ENCODE results near the gene GTSE1. TPM values are rescaled to one million over a fixed set of nuclear protein-coding genes. Genes with fewer than 3 reads are reported as not detected.
"Not testable (repeated sequence)": the region's sequence is repeated elsewhere in the genome, so short reads cannot be mapped to it uniquely, and the experiment has no call there.

Gene GTSE1
- total and polyA plus RNA-seq, 4 donors, result 3.2 to 12.1 (median 9.1) TPM

DNA sequence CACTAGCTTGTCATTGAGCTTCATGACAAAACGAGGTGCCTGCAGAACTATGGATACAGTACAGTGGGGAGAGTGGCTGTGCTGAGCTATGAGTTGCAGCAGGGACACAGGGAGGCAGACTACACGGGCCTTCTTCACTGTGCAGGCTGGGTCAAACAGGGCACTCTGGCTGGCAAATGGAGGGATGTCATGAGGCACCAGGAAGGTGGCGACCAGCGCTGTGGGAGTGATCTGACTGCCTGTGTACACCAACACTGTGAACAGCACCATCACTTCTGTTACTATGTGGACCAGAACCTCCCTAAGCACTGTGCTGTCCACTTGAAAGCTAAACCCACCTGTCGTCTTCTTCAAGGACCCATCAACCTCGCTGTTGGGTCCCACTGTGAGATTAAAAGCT, 36.6 kb upstream of the GTSE1 start:
- Histone ChIP-seq H3K4me3 (ENCODE audit: low read depth, low read length) (no peak overlapping the region), H3K4me1 (ENCODE audit: control insufficient read depth, insufficient read depth, low read length) (peaks cover 7% of the 10 kb centered on the region), H3K9me3 (ENCODE audit: control insufficient read depth, insufficient read depth, low read length) (peaks cover 12% of the 10 kb centered on the region), H3K27ac (ENCODE audit: low read depth, low read length) (no peak overlapping the region), H3K27me3 (ENCODE audit: control insufficient read depth, insufficient read depth, low read length) (peaks cover 39% of the 10 kb centered on the region), H3K36me3 (ENCODE audit: control insufficient read depth, insufficient read depth, low read length) (no peaks in the 10 kb centered on the region)
- no peak for DNase-seq (ENCODE audit: low read depth in 4 of 6, low spot score in 6 of 6)
- WGBS (ENCODE audit: insufficient coverage), result 78% methylated on average over 6 of the region's 6 CpGs

- WGBS (ENCODE audit: insufficient coverage), result 5% methylated on average over 109 of the region's 109 CpGs
- peaks cover 39% of the 10 kb centered on the region for H3K27me3 ChIP-seq (ENCODE audit: control insufficient read depth, insufficient read depth, low read length)
- peaks cover 12% of the 10 kb centered on the region for H3K4me1 ChIP-seq (ENCODE audit: control insufficient read depth, insufficient read depth, low read length)
- no peaks in the 10 kb centered on the region for H3K36me3 ChIP-seq (ENCODE audit: control insufficient read depth, insufficient read depth, low read length)
- peak in 2 of 6 donors; percentile 27 to 51 for DNase-seq (ENCODE audit: low read depth in 4 of 6, low spot score in 6 of 6)
- H3K27ac ChIP-seq (ENCODE audit: low read depth, low read length), result no peak overlapping the region
- no peak overlapping the region for H3K4me3 ChIP-seq (ENCODE audit: low read depth, low read length)
- peaks cover 11% of the 10 kb centered on the region for H3K9me3 ChIP-seq (ENCODE audit: control insufficient read depth, insufficient read depth, low read length)
Observed at GRCh38 chr22:46262449-46263215, 34.0 kb upstream of the GTSE1 start.

GRCh38 chr22:46263216-46263590, 33.5 kb upstream of the GTSE1 start, which contains the start of gene PKDREJ:
Gene PKDREJ, minus strand, starts transcription at chr22:46263343. Its CDS starts 21 bp downstream, at chr22:46263322.
- H3K27me3 ChIP-seq (ENCODE audit: control insufficient read depth, insufficient read depth, low read length), result peaks cover 39% of the 10 kb centered on the region
- WGBS (ENCODE audit: insufficient coverage), result 34% methylated on average over 30 of the region's 30 CpGs

DNA sequence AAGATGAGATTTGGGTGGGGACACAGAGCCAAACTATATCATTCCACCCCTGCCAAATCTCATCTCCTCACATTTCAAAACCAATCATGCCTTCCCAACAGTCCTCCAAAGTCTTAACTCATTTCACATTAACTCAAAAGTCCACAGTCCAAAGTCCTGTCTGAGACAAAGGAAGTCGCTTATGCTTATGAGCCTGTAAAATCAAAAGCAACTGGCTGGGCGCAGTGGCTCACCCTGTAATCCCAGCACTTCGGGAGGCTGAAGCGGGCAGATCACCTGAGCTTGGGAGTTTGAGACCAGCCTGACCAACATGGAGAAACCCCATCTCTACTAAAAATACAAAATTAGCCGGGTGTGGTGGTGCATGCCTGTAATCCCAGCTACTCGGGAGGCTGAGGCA, 32.1 kb upstream of the GTSE1 start:
- peaks cover 25% of the 10 kb centered on the region for H3K4me1 ChIP-seq (ENCODE audit: control insufficient read depth, insufficient read depth, low read length)
- 95% methylated on average over 2 of the region's 6 CpGs for WGBS (ENCODE audit: insufficient coverage)
- not testable (repeated sequence) for DNase-seq (ENCODE audit: low read depth in 4 of 6, low spot score in 6 of 6); H3K9me3 ChIP-seq (ENCODE audit: control insufficient read depth, insufficient read depth, low read length); H3K4me3 ChIP-seq (ENCODE audit: low read depth, low read length); H3K27ac ChIP-seq (ENCODE audit: low read depth, low read length); H3K36me3 ChIP-seq (ENCODE audit: control insufficient read depth, insufficient read depth, low read length)
- H3K27me3 ChIP-seq (ENCODE audit: control insufficient read depth, insufficient read depth, low read length), result peaks cover 32% of the 10 kb centered on the region

More at GRCh38 chr22:46263216-46263590, 33.5 kb upstream of the GTSE1 start, which contains the start of gene PKDREJ:
- Histone ChIP-seq H3K9me3 (ENCODE audit: control insufficient read depth, insufficient read depth, low read length) (peaks cover 6% of the 10 kb centered on the region), H3K4me1 (ENCODE audit: control insufficient read depth, insufficient read depth, low read length) (peaks cover 13% of the 10 kb centered on the region), H3K36me3 (ENCODE audit: control insufficient read depth, insufficient read depth, low read length) (peaks cover under 1% of the 10 kb centered on the region), H3K4me3 (ENCODE audit: low read depth, low read length) (no peak within 1 kb of the TSS), H3K27ac (ENCODE audit: low read depth, low read length) (no peak within 1 kb of the TSS)
- DNase-seq (ENCODE audit: low read depth in 4 of 6, low spot score in 6 of 6), result no peak

DNA sequence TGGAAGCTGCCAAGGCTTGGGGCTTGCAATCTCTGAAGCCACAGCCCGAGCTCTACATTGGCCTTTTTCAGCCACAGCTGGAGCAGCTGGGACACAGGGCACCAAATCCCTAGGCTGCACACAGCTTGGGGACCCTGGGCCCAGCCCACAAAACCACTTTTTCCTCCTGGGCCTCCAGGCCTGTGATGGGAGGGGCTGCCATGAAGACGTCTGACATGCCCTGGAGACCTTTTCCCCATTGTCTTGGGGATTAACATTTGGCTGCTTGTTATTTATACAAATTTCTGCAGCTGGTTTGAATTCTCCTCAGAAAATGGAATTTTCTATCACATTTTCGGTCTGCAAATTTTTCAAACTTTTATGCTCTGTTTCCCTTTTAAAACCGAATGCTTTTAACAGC, 31.0 kb upstream of the GTSE1 start:
- H3K4me3 ChIP-seq (ENCODE audit: low read depth, low read length); H3K9me3 ChIP-seq (ENCODE audit: control insufficient read depth, insufficient read depth, low read length); DNase-seq (ENCODE audit: low read depth in 4 of 6, low spot score in 6 of 6); H3K27ac ChIP-seq (ENCODE audit: low read depth, low read length): not testable (repeated sequence)
- Histone ChIP-seq H3K36me3 (ENCODE audit: control insufficient read depth, insufficient read depth, low read length) (peaks cover 13% of the 10 kb centered on the region), H3K4me1 (ENCODE audit: control insufficient read depth, insufficient read depth, low read length) (peaks cover 29% of the 10 kb centered on the region), H3K27me3 (ENCODE audit: control insufficient read depth, insufficient read depth, low read length) (peaks cover 25% of the 10 kb centered on the region)
- WGBS (ENCODE audit: insufficient coverage), result 100% methylated on average over 3 of the region's 4 CpGs

DNA sequence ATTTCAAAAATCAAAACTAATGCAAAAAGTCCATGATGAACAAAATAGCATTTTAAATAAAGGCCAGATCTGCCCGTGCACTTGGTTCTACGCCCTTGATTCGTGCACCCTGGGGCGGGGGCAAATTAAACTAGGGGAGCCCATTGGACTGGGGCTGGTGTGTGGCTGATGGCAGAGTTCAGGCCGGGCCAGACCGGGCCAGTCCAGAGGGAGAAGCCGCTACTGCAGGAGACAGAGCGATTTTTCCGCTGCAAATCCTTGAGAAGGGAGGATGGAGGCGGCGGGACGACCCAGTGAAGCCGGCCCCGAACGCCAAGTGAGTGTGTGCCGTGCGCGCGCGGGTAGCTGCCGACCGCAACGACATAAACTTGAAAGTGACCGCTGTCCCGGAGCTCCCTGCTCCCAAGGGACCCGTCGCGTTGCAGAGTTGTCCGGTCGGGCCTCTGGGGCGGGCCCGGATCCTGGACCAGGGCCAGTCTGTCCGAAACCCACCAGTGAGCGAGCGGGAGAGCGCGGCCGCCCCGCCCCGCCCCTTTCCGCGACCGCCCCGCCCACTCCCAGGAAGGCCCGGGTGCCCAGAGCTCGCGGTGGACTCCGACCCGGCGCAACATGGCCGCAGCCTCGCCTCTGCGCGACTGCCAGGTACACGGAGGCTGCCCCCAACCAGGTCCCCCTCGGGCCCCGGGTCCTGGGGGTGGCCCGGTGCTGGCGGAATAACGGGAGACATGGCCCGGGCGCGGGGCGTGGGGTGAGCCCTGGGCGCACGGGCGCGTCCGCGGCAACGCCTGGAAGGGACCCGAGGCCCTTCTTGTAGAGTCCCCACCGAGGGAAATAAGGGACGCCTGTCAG, 29.0 kb upstream of the GTSE1 start, which contains the start of gene TTC38:
Gene TTC38 (plus strand): TSS at position 578 of the 849 bp plus-strand sequence. CDS start 32 bp downstream, at position 610.
- peaks cover 6% of the 10 kb centered on the region for H3K27me3 ChIP-seq (ENCODE audit: control insufficient read depth, insufficient read depth, low read length)
- peaks cover 25% of the 10 kb centered on the region for H3K4me1 ChIP-seq (ENCODE audit: control insufficient read depth, insufficient read depth, low read length)
- peak within 1 kb of the TSS; percentile 78 for H3K27ac ChIP-seq (ENCODE audit: low read depth, low read length)
- H3K4me3 ChIP-seq (ENCODE audit: low read depth, low read length), result peak within 1 kb of the TSS; percentile 71
- DNase-seq (ENCODE audit: low read depth in 4 of 6, low spot score in 6 of 6), result peak; percentile 43 to 94 (median 77)
- peaks cover 20% of the 10 kb centered on the region for H3K36me3 ChIP-seq (ENCODE audit: control insufficient read depth, insufficient read depth, low read length)
- no peaks in the 10 kb centered on the region for H3K9me3 ChIP-seq (ENCODE audit: control insufficient read depth, insufficient read depth, low read length)
- under 1% methylated on average over 74 of the region's 74 CpGs for WGBS (ENCODE audit: insufficient coverage)

DNA sequence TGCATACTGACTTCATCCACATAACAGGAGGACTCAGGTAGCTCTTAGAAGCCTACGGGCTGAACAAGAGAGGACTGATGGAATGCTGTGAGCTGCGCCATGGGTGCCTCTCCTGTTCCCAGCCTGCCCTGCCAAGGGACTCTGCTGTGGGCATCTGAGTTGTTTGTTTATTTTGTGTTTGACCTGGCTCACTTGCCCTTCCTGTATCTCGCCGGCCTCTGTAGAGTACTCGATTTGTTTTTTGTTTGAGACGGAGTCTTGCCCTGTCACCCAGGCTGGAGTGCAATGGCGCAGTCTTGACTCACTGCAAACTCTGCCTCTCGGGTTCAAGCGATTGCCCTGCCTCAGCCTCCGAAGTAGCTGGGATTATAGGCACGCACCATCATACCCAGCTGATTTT, 27.1 kb upstream of the GTSE1 start:
- no peak for DNase-seq (ENCODE audit: low read depth in 4 of 6, low spot score in 6 of 6)
- H3K27me3 ChIP-seq (ENCODE audit: control insufficient read depth, insufficient read depth, low read length), result no peaks in the 10 kb centered on the region
- H3K9me3 ChIP-seq (ENCODE audit: control insufficient read depth, insufficient read depth, low read length), result no peaks in the 10 kb centered on the region
- peaks cover 25% of the 10 kb centered on the region for H3K4me1 ChIP-seq (ENCODE audit: control insufficient read depth, insufficient read depth, low read length)
- WGBS (ENCODE audit: insufficient coverage), result 89% methylated on average over 10 of the region's 11 CpGs
- no peak overlapping the region for H3K4me3 ChIP-seq (ENCODE audit: low read depth, low read length)
- peaks cover 39% of the 10 kb centered on the region for H3K36me3 ChIP-seq (ENCODE audit: control insufficient read depth, insufficient read depth, low read length)
- H3K27ac ChIP-seq (ENCODE audit: low read depth, low read length), result no peak overlapping the region

GRCh38 chr22:46272196-46272595, 24.5 kb upstream of the GTSE1 start:
- 88% methylated on average over 6 of the region's 8 CpGs for WGBS (ENCODE audit: insufficient coverage)
- Histone ChIP-seq H3K36me3 (ENCODE audit: control insufficient read depth, insufficient read depth, low read length) (peaks cover 50% of the 10 kb centered on the region), H3K27ac (ENCODE audit: low read depth, low read length) (no peak overlapping the region), H3K4me1 (ENCODE audit: control insufficient read depth, insufficient read depth, low read length) (peaks cover 20% of the 10 kb centered on the region), H3K9me3 (ENCODE audit: control insufficient read depth, insufficient read depth, low read length) (no peaks in the 10 kb centered on the region), H3K27me3 (ENCODE audit: control insufficient read depth, insufficient read depth, low read length) (no peaks in the 10 kb centered on the region), H3K4me3 (ENCODE audit: low read depth, low read length) (no peak overlapping the region)
- no peak for DNase-seq (ENCODE audit: low read depth in 4 of 6, low spot score in 6 of 6)

DNA sequence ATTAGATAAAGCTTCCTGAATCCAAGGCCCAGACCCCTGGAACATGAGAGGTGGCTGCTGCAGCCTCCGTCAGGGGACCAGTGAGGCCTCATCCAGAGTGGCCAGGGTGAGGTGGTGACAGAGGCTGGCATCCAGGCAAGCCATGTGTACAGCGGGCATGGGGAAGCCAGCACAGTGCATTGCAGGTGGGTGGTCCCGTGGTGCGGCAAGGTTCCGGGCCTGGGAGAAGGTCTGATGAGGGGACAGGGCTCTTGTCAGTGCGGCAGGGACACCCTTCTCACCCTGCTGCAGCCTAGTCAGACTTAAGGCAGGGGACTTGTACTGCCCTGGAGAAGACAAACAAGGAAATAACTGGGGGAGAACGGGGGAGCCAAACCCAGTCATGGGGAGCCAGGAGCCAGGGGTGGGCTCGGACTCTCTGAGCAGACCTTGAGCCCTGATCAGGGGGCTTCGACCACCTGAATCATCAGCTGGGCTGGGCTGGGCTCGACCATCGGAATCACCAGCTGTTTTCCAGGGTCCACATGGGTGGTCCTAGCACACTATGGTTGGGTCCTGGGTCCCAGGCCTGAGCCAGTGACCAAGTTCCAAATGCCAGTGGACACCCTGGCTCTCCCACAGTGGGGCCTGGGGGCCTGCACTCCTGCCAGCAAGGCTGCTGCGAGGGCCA, 23.8 kb upstream of the GTSE1 start:
- no peak overlapping the region for H3K27ac ChIP-seq (ENCODE audit: low read depth, low read length)
- H3K9me3 ChIP-seq (ENCODE audit: control insufficient read depth, insufficient read depth, low read length), result no peaks in the 10 kb centered on the region
- H3K4me1 ChIP-seq (ENCODE audit: control insufficient read depth, insufficient read depth, low read length), result peaks cover 20% of the 10 kb centered on the region
- H3K36me3 ChIP-seq (ENCODE audit: control insufficient read depth, insufficient read depth, low read length), result peaks cover 57% of the 10 kb centered on the region
- no peaks in the 10 kb centered on the region for H3K27me3 ChIP-seq (ENCODE audit: control insufficient read depth, insufficient read depth, low read length)
- no peak for DNase-seq (ENCODE audit: low read depth in 4 of 6, low spot score in 6 of 6)
- WGBS (ENCODE audit: insufficient coverage), result 93% methylated on average over 11 of the region's 12 CpGs
- no peak overlapping the region for H3K4me3 ChIP-seq (ENCODE audit: low read depth, low read length)
